Measurements from ENCODE around the gene C14orf132.

GRCh38 chr14:96098309-96098998 is 59.3 kb downstream of the C14orf132 start:
- TF ChIP-seq CTCF (IDR thresholded peaks at IDR 0.05) (peak; percentile 26 to 60 (median 46)), POLR2A (IDR thresholded peaks at IDR 0.05) (no peak), EP300 (IDR thresholded peaks at IDR 0.05) (no peak)
